Natural killer cell (primary cell): ENCODE measurements around the gene REL. TPM values are rescaled to one million over a fixed set of nuclear protein-coding genes. Genes with fewer than 3 reads are reported as not detected.
"Not testable (repeated sequence)": the region's sequence is repeated elsewhere in the genome, so short reads cannot be mapped to it uniquely, and the experiment has no call there.

Experiments used
- ATAC-seq, 3 donors: fragments of 150-1000 bp in 2 of 3; fragments of 200-7000 bp in 1 of 3; cut with Tn5 transposase; 1 replicate in 1 of 3; 2 replicates in 2 of 3; pipeline ENCODE4 v1.10.0; 2021; ENCODE audit warnings: mild to moderate bottlenecking in 2 of 3, moderate library complexity in 2 of 3
- DNase-seq, 2 donors: peaks; one replicate each; pipeline versions ENCODE4 v3.0.0 to v3.0.0-alpha.2; 2013 to 2021; ENCODE audit warnings: mixed read lengths in 1 of 2
- H3K27ac ChIP-seq: one replicate; pipeline ENCODE4 v1.5.1; 2013; ENCODE audit warnings: mild to moderate bottlenecking, low read length
- H3K27me3 ChIP-seq: one replicate; pipeline ENCODE4 v1.6.1; 2013; ENCODE audit warnings: low read length; ENCODE audit not compliant: control insufficient read depth, insufficient read depth
- H3K36me3 ChIP-seq: one replicate; pipeline ENCODE4 v1.6.1; 2013; ENCODE audit warnings: low read length; ENCODE audit not compliant: control insufficient read depth, insufficient read depth
- H3K4me1 ChIP-seq: one replicate; pipeline ENCODE4 v1.6.1; 2013; ENCODE audit warnings: low read length; ENCODE audit not compliant: control insufficient read depth, insufficient read depth
- H3K4me3 ChIP-seq: one replicate; pipeline ENCODE4 v1.5.1; 2013; ENCODE audit warnings: low read length
- H3K9me3 ChIP-seq: one replicate; pipeline ENCODE4 v1.6.1; 2013; ENCODE audit warnings: low read length; ENCODE audit not compliant: control insufficient read depth, insufficient read depth
- H3K27ac Mint-ChIP-seq, 2 donors: one replicate each; pipeline ENCODE4 v1.8.0; 2022; ENCODE audit warnings: mild to moderate bottlenecking in 2 of 2, mixed read lengths in 2 of 2, moderate library complexity in 1 of 2
- H3K27me3 Mint-ChIP-seq, 2 donors: one replicate each; pipeline ENCODE4 v1.8.0; 2022; ENCODE audit warnings: low read depth in 2 of 2, mixed read lengths in 2 of 2
- H3K36me3 Mint-ChIP-seq: one replicate; pipeline ENCODE4 v1.8.0; 2022; ENCODE audit warnings: mixed read lengths
- H3K4me1 Mint-ChIP-seq, 2 donors: one replicate each; pipeline ENCODE4 v1.8.0; 2022; ENCODE audit warnings: mixed read lengths in 2 of 2
- H3K4me3 Mint-ChIP-seq: one replicate; pipeline ENCODE4 v1.8.0; 2022; ENCODE audit warnings: mild to moderate bottlenecking, moderate library complexity, mixed read lengths
- H3K9me3 Mint-ChIP-seq, 2 donors: one replicate each; pipeline ENCODE4 v1.8.0; 2022; ENCODE audit warnings: mixed read lengths in 2 of 2
- WGBS: methylation state at CpG from one replicate; pipeline ENCODE4 v1.1.7; 2013; ENCODE audit warnings: missing lambda C conversion rate; ENCODE audit not compliant: insufficient coverage; 5-methylcytosine and 5-hydroxymethylcytosine counted together
- intact Hi-C: fragments of 100-400 bp; cut with micrococcal nuclease; formaldehyde crosslinking; loops from one replicate; pipeline ENCODE4 v1.14.2; 2022
- total RNA-seq, 4 donors: library from RNA; stranded (reverse); fragments of 120-200 nt in 1 of 4; gene quantifications; one replicate each; pipeline versions ENCODE4 v1.2.3 to v1.2.4, GENCODE V29; 2013 to 2022
- TF ChIP-seq, protein P1 (sequence below): fragments of 200-600 bp; IDR thresholded peaks from one replicate; pipeline ENCODE4 v1.8.0; 2022; ENCODE audit warnings: antibody characterized with exemption

REL gene
- total RNA-seq, 3 donors from 2014 or later (not counting 1 experiment from before 2014, with no cell fraction given): 128 to 197 (median 178) TPM

DNA sequence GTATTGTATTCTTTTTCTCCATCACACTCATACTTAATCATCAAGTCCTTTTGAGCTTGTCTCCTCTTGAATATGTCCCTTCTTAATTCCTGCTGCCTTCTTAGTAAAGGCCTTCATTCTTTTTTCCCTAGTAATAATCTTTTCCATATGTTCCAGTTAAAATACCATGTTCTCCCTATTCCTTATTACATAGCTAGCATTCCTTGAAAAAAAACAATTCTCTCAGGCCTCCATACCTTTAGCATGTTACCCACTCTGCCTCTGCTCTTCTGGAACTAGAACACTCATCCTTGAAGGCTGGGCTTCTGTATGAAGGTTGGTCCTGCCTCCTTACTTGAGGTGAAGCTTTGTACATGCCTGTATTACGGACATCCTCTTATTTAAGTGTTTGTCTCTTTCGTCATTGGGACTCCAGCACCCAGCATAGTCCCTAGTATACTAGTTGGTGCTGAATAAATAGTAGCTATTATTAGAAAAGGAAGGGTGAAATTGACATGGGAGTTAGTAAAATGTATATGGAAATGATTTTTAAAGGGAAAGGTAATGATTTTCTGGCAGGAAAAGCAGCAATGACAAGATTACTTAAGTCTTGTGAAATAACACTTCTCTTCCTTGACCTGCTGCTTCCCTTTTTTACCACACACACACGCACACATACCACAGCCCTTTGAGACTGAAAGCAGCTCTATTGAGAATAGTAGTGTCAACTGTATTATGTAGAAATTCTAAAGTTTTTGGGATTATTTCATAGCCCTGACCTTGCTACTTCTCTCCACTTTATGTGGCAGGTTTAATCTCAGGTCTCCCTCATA, 45.6 kb downstream of the REL start:
- Histone ChIP-seq H3K4me1 (peaks cover 4% of the 10 kb centered on the region), H3K36me3 (peaks cover 50% of the 10 kb centered on the region), H3K27me3 (no peaks in the 10 kb centered on the region), H3K9me3 (no peaks in the 10 kb centered on the region), H3K27ac (peak overlapping the region; percentile 67), H3K4me3 (no peak overlapping the region)
- Mint-ChIP-seq H3K27me3 (no peaks in the 10 kb centered on the region), H3K27ac (peak overlapping the region; percentile 50 to 73), H3K4me3 (no peak overlapping the region), H3K36me3 (peaks cover 16% of the 10 kb centered on the region), H3K4me1 (peaks cover 27 to 35% of the 10 kb centered on the region in 2 donors), H3K9me3 (no peaks in the 10 kb centered on the region)
- TF ChIP-seq, protein P1, sequence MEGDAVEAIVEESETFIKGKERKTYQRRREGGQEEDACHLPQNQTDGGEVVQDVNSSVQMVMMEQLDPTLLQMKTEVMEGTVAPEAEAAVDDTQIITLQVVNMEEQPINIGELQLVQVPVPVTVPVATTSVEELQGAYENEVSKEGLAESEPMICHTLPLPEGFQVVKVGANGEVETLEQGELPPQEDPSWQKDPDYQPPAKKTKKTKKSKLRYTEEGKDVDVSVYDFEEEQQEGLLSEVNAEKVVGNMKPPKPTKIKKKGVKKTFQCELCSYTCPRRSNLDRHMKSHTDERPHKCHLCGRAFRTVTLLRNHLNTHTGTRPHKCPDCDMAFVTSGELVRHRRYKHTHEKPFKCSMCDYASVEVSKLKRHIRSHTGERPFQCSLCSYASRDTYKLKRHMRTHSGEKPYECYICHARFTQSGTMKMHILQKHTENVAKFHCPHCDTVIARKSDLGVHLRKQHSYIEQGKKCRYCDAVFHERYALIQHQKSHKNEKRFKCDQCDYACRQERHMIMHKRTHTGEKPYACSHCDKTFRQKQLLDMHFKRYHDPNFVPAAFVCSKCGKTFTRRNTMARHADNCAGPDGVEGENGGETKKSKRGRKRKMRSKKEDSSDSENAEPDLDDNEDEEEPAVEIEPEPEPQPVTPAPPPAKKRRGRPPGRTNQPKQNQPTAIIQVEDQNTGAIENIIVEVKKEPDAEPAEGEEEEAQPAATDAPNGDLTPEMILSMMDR: no peak
- intact Hi-C loops: no loop called here
- WGBS: 86% methylated on average over 1 of the region's 3 CpGs
- ATAC-seq (peak; percentile 59 to 80 (median 73)), DNase-seq (no peak)

DNA sequence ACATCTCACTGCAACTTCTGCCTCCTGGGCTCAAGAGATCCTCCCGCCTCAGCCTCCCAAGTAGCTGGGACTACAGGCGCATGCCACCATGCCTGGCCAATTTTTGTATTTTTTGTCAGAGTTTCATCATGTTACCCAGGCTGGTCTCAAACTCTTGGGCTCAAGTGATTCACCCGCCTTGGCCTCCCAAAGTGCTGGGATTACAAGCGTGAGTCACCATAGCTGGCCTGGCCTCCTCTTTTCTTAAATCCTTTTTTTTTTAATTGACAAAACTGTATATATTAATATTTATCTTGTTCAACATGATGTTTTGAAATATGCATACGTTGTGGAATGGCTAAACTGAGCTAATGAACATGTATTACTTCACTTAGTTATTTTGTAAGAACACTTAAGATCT, 50.7 kb downstream of the REL start:
- not testable (repeated sequence) for H3K4me3 Mint-ChIP-seq, ATAC-seq
- peaks cover 39 to 45% of the 10 kb centered on the region in 2 donors for H3K4me1 Mint-ChIP-seq

DNA sequence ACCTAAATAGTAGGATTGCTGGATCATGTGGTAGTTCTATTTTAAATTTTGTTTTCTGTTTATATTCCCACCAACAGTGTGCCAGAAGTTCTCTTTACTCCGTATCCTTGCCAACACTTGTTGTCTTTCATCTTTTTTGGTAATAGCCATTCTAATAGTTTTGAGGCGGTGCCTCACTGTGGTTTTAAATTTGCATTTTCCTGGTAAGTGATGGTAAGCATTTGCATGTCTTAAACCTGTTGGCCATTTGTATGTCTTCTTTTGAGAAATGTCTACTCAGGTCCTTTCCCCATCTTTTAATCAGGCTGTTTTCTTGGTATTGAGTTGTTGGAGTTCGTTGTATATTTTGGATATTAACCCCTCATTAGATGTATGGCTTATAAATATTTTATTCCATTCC, 51.6 kb downstream of the REL start:
- Mint-ChIP-seq H3K27me3 (no peaks in the 10 kb centered on the region), H3K36me3 (no peaks in the 10 kb centered on the region), H3K4me3 (no peak overlapping the region), H3K9me3 (no peaks in the 10 kb centered on the region), H3K4me1 (peaks cover 39 to 45% of the 10 kb centered on the region in 2 donors), H3K27ac (peak overlapping the region; percentile 75 to 78)
- intact Hi-C loops: loop anchor here (5.0 kb wide), 2 partner anchors 34 to 36 kb away; no protein-coding TSS in a partner anchor
- Histone ChIP-seq H3K27me3 (no peaks in the 10 kb centered on the region), H3K4me1 (peaks cover 10% of the 10 kb centered on the region), H3K36me3 (peaks cover 10% of the 10 kb centered on the region), H3K27ac (no peak overlapping the region), H3K9me3 (no peaks in the 10 kb centered on the region), H3K4me3 (no peak overlapping the region)
- ATAC-seq: no peak
- TF ChIP-seq, protein P1: no peak
- 100% methylated on average over 2 of the region's 3 CpGs for WGBS
- no peak for DNase-seq

More for the DNA sequence above, 50.7 kb downstream of the REL start:
- H3K9me3 ChIP-seq, H3K27me3 Mint-ChIP-seq, H3K4me3 ChIP-seq, H3K9me3 Mint-ChIP-seq, H3K36me3 Mint-ChIP-seq, H3K27ac ChIP-seq, DNase-seq, H3K27me3 ChIP-seq, H3K4me1 ChIP-seq: not testable (repeated sequence)
- peaks cover 14% of the 10 kb centered on the region for H3K36me3 ChIP-seq
- H3K27ac Mint-ChIP-seq: peak overlapping the region in 1 of 2 donors; percentile 78
- WGBS: 98% methylated on average over 3 of the region's 5 CpGs
- intact Hi-C loops: loop anchor here (5.0 kb wide), 2 partner anchors 35 kb away; no protein-coding TSS in a partner anchor

DNA sequence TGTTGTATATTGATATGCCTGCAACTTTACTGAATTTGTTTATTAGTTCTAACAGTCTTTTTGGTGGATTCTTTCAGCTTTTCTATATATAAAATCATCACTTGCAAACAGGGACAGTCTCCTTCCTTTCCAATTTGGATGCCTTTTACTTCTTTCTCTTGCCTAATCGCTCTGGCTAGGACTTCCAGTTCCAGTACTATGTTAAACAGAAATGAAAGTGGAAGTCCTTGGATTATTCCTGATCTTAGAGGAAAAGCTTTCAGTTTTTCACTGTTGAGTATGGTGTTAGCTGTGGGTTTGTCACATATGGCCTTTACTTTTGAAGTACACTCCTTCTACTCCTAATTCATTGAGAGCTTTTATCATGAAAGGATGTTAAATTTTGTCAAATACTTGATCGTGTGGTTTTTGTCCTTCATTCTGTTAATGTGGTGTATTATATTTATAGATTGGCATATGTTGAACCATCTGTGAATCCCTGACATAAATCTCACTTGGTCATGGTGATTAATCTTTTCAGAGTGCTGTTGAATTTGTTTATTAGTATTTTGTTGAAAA, 52.9 kb downstream of the REL start:
- H3K27me3 ChIP-seq: no peaks in the 10 kb centered on the region
- peaks cover 10% of the 10 kb centered on the region for H3K4me1 ChIP-seq
- Mint-ChIP-seq H3K36me3 (no peaks in the 10 kb centered on the region), H3K27ac (peak overlapping the region; percentile 75 to 78), H3K4me1 (peaks cover 52 to 58% of the 10 kb centered on the region in 2 donors), H3K27me3 (no peaks in the 10 kb centered on the region), H3K9me3 (no peaks in the 10 kb centered on the region), H3K4me3 (no peak overlapping the region)
- WGBS: 64% methylated on average over 2 of the region's 2 CpGs
- no peak overlapping the region for H3K4me3 ChIP-seq
- TF ChIP-seq, protein P1: no peak
- peaks cover 10% of the 10 kb centered on the region for H3K36me3 ChIP-seq
- intact Hi-C loops: loop anchor here (5.0 kb wide), 2 partner anchors 33 to 37 kb away; no protein-coding TSS in a partner anchor
- H3K9me3 ChIP-seq: no peaks in the 10 kb centered on the region
- DNase-seq (no peak), ATAC-seq (peak; percentile 21 to 65 (median 62))
- H3K27ac ChIP-seq: peak overlapping the region; percentile 42
